DMS79 (cell line): ENCODE results near the gene LRRC28.
"Not testable (repeated sequence)": the region's sequence is repeated elsewhere in the genome, so short reads cannot be mapped to it uniquely, and the experiment has no call there.

Experiments used
- DNase-seq: peaks from one replicate; lab custom pipeline; 2025; lab: John Stamatoyannopoulos, UW

LRRC28 gene

GRCh38 chr15:99399061-99399460, 147.8 kb downstream of the LRRC28 start:
- DNase-seq, result no peak

- no peak for DNase-seq
These were observed 148.3 kb downstream of the LRRC28 start for GRCh38 chr15:99399618-99400017.

GRCh38 chr15:99401216-99401615, 149.9 kb downstream of the LRRC28 start:
- not testable (repeated sequence) for DNase-seq

GRCh38 chr15:99402014-99402729, 150.9 kb downstream of the LRRC28 start:
- DNase-seq, result no peak

GRCh38 chr15:99403597-99403996, 152.3 kb downstream of the LRRC28 start:
- no peak for DNase-seq

- no peak for DNase-seq
These were observed 153.2 kb downstream of the LRRC28 start for GRCh38 chr15:99404454-99404853.

GRCh38 chr15:99406120-99406519, 154.8 kb downstream of the LRRC28 start:
- DNase-seq, result no peak

- no peak for DNase-seq
These were observed 155.6 kb downstream of the LRRC28 start for GRCh38 chr15:99406716-99407487.

- DNase-seq, result no peak
These were observed 156.4 kb downstream of the LRRC28 start for GRCh38 chr15:99407716-99408115.

- DNase-seq, result peak; percentile 52
These were observed 157.2 kb downstream of the LRRC28 start for GRCh38 chr15:99408236-99409096.

GRCh38 chr15:99409097-99409473, 157.8 kb downstream of the LRRC28 start:
- DNase-seq, result no peak

GRCh38 chr15:99409560-99409959, 158.3 kb downstream of the LRRC28 start:
- no peak for DNase-seq

- DNase-seq, result no peak
These were observed 159.2 kb downstream of the LRRC28 start for GRCh38 chr15:99410477-99410876.

- no peak for DNase-seq
These were observed 160.0 kb downstream of the LRRC28 start for GRCh38 chr15:99411234-99411633.

GRCh38 chr15:99412082-99412481, 160.8 kb downstream of the LRRC28 start:
- DNase-seq, result no peak

- DNase-seq, result no peak
These were observed 161.3 kb downstream of the LRRC28 start for GRCh38 chr15:99412626-99413025.

GRCh38 chr15:99413955-99414754, 162.9 kb downstream of the LRRC28 start:
- DNase-seq, result no peak

- DNase-seq, result no peak
These were observed 163.8 kb downstream of the LRRC28 start for GRCh38 chr15:99414755-99415731.

GRCh38 chr15:99416191-99417188, 165.2 kb downstream of the LRRC28 start:
- no peak for DNase-seq
